ENCODE measurements around the gene AJM1.

DNA sequence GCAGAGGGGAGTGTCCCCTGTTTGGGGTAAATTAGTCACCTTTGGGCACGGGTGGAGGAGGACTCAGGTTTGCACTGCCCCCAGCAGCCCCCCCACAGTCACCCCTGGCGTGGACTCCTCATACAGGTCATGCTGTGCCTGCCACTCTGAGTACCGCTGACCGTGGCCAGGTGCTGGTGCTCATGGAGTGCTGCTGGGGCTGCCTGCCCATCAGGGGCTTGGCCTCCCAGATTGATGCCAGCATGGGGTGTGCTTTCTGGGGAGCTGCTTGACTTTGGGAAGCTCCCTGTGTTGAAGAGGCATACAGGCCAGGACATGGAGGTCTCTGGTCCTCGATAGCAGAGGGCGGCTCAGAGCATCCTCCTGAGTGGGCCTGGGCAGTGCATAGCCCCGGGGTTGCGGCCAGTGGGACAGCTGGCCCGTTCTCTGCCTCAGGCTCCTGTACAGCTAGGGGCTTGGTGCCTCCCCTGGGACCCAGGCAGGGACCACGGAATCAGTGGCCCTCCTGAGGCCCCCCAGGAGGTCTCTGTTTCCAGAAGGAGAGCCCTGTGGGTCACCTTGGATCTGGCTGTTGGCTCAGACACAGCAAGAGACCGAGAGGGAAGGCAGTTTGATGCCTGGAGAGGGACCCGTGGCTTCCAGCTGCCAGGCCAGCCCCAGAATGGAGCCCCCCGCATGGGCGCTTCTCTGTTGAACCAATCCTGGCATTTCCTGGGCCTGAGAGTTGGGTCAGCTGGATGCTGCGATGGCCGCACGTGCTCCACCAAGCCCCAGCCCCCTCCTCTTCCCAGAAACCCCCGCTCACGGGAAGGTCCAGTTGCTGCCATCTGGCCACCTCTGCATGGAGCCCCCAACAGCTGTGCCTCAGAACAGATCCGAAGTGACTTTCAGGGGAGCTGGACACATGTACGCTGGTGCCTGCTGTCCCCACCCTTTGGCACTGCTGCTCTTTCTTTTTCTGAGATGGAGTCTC, 6.1 kb upstream of the AJM1 start:
- TF ChIP-seq CTCF (IDR thresholded peaks at IDR 0.05): no peak
- no peak for TF ChIP-seq POLR2A (IDR thresholded peaks at IDR 0.05)

All from upper lobe of left lung (tissue), 4 donors.